ENCODE data around the gene ELOVL2.

- TF ChIP-seq CTCF (IDR thresholded peaks at IDR 0.05), result no peak
- no peak for TF ChIP-seq POLR2AphosphoS5 (IDR thresholded peaks at IDR 0.05)
- TF ChIP-seq POLR2A (IDR thresholded peaks at IDR 0.05), result no peak
These were observed 31.8 kb downstream of the ELOVL2 start for GRCh38 chr6:11012295-11012754.
